IMR-90 (cell line): ENCODE measurements around the gene TACC3.

Experiments used
- BHLHE40 ChIP-seq: fragments of 150-350 bp; IDR thresholded peaks from 2 replicates; pipeline ENCODE4 v1.6.1; 2016; ENCODE audit warnings: mild to moderate bottlenecking, low read depth, low read length
- CEBPB ChIP-seq: IDR thresholded peaks from 2 replicates; pipeline ENCODE4 v1.6.1; 2012; ENCODE audit warnings: low read depth, low read length, improper control_type of control experiment
- POLR2A ChIP-seq: IDR thresholded peaks from 2 replicates; pipeline ENCODE4 v1.6.1; 2012; ENCODE audit warnings: mild to moderate bottlenecking, low read depth, low read length
- RCOR1 ChIP-seq: IDR thresholded peaks from 2 replicates; pipeline ENCODE4 v1.6.1; 2012; ENCODE audit warnings: mild to moderate bottlenecking, low read length, improper control_type of control experiment; ENCODE audit not compliant: insufficient replicate concordance
- SMC3 ChIP-seq: fragments of 150-350 bp; IDR thresholded peaks from 2 replicates; pipeline ENCODE4 v1.6.1; 2016; ENCODE audit warnings: low read depth, mild to moderate bottlenecking, antibody characterized with exemption, low read length, moderate library complexity
- TF ChIP-seq, protein P1 (sequence below): conservative IDR thresholded peaks from 2 replicates; pipeline ENCODE4 v1.5.1; 2012; ENCODE audit warnings: mild to moderate bottlenecking, low read depth, low read length, improper control_type of control experiment

DNA sequence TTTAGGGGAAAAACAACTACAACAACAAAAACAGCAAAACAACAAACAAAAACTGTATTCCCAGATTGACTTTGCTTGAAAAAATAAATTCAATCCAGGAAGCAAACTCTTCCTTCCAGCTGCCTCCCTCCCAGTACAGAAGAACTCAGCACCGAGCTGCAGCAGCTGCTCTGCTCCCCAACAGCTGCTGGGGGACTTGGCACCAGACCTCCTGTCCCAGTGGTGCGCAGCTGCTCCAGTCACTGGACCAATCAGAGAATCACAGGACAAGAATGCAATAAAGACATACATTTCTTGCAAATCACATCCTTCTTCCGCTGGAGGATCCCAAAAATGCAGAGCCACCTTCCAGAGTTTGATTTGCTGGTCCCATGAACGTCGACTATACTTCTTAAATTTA, 25.4 kb upstream of the TACC3 start:
- TF ChIP-seq RCOR1 (no peak), POLR2A (no peak), SMC3 (no peak), BHLHE40 (no peak), CEBPB (no peak)
- TF ChIP-seq, protein P1, sequence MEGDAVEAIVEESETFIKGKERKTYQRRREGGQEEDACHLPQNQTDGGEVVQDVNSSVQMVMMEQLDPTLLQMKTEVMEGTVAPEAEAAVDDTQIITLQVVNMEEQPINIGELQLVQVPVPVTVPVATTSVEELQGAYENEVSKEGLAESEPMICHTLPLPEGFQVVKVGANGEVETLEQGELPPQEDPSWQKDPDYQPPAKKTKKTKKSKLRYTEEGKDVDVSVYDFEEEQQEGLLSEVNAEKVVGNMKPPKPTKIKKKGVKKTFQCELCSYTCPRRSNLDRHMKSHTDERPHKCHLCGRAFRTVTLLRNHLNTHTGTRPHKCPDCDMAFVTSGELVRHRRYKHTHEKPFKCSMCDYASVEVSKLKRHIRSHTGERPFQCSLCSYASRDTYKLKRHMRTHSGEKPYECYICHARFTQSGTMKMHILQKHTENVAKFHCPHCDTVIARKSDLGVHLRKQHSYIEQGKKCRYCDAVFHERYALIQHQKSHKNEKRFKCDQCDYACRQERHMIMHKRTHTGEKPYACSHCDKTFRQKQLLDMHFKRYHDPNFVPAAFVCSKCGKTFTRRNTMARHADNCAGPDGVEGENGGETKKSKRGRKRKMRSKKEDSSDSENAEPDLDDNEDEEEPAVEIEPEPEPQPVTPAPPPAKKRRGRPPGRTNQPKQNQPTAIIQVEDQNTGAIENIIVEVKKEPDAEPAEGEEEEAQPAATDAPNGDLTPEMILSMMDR = no peak
